Measurements from ENCODE around the gene XPO6. TPM values are rescaled to one million over a fixed set of nuclear protein-coding genes. Genes with fewer than 3 reads are reported as not detected.

The XPO6 gene
- total RNA-seq, 1 donor from 2014 or later, result 82.9 TPM

GRCh38 chr16:28145796-28146195 is 66.0 kb downstream of the XPO6 start:
- H3K4me1 Mint-ChIP-seq (ENCODE audit: low read depth), result no peaks in the 10 kb centered on the region
- no peak overlapping the region for H3K4me3 Mint-ChIP-seq (ENCODE audit: low read depth)
- TF ChIP-seq CTCF (IDR thresholded peaks at IDR 0.05; ENCODE audit: unreplicated experiment), result no peak
- no peak for DNase-seq (ENCODE audit: low spot score, unreplicated experiment)
- H3K36me3 Mint-ChIP-seq (ENCODE audit: insufficient read depth), result peaks cover 17% of the 10 kb centered on the region
- H3K27ac Mint-ChIP-seq, result no peak overlapping the region
- H3K27me3 Mint-ChIP-seq, result no peaks in the 10 kb centered on the region
- no peaks in the 10 kb centered on the region for H3K9me3 Mint-ChIP-seq (ENCODE audit: low read depth)

- TF ChIP-seq CTCF (IDR thresholded peaks at IDR 0.05; ENCODE audit: unreplicated experiment), result no peak
- H3K27me3 Mint-ChIP-seq, result no peaks in the 10 kb centered on the region
- no peak for DNase-seq (ENCODE audit: low spot score, unreplicated experiment)
- H3K27ac Mint-ChIP-seq, result peak overlapping the region; percentile 46
- H3K4me1 Mint-ChIP-seq (ENCODE audit: low read depth), result no peaks in the 10 kb centered on the region
- no peak overlapping the region for H3K4me3 Mint-ChIP-seq (ENCODE audit: low read depth)
- H3K9me3 Mint-ChIP-seq (ENCODE audit: low read depth), result no peaks in the 10 kb centered on the region
- H3K36me3 Mint-ChIP-seq (ENCODE audit: insufficient read depth), result peaks cover 11% of the 10 kb centered on the region
Measured at GRCh38 chr16:28140788-28141618, 70.8 kb downstream of the XPO6 start.

- Mint-ChIP-seq H3K27me3 (no peaks in the 10 kb centered on the region), H3K36me3 (ENCODE audit: insufficient read depth) (peaks cover 13% of the 10 kb centered on the region), H3K27ac (no peak overlapping the region), H3K4me3 (ENCODE audit: low read depth) (no peak overlapping the region), H3K9me3 (ENCODE audit: low read depth) (no peaks in the 10 kb centered on the region), H3K4me1 (ENCODE audit: low read depth) (no peaks in the 10 kb centered on the region)
- no peak for TF ChIP-seq CTCF (IDR thresholded peaks at IDR 0.05; ENCODE audit: unreplicated experiment)
- DNase-seq (ENCODE audit: low spot score, unreplicated experiment), result no peak
Measured at GRCh38 chr16:28139530-28139929, 72.2 kb downstream of the XPO6 start.

GRCh38 chr16:28136751-28137434 is 74.9 kb downstream of the XPO6 start:
- Mint-ChIP-seq H3K27ac (no peak overlapping the region), H3K4me1 (ENCODE audit: low read depth) (no peaks in the 10 kb centered on the region), H3K4me3 (ENCODE audit: low read depth) (no peak overlapping the region), H3K36me3 (ENCODE audit: insufficient read depth) (peaks cover 14% of the 10 kb centered on the region), H3K9me3 (ENCODE audit: low read depth) (no peaks in the 10 kb centered on the region), H3K27me3 (no peaks in the 10 kb centered on the region)
- DNase-seq (ENCODE audit: low spot score, unreplicated experiment), result no peak
- no peak for TF ChIP-seq CTCF (IDR thresholded peaks at IDR 0.05; ENCODE audit: unreplicated experiment)

- no peaks in the 10 kb centered on the region for H3K4me1 Mint-ChIP-seq (ENCODE audit: low read depth)
- H3K27ac Mint-ChIP-seq, result no peak overlapping the region
- no peak for DNase-seq (ENCODE audit: low spot score, unreplicated experiment)
- peaks cover 6% of the 10 kb centered on the region for H3K36me3 Mint-ChIP-seq (ENCODE audit: insufficient read depth)
- no peaks in the 10 kb centered on the region for H3K9me3 Mint-ChIP-seq (ENCODE audit: low read depth)
- TF ChIP-seq CTCF (IDR thresholded peaks at IDR 0.05; ENCODE audit: unreplicated experiment), result no peak
- H3K4me3 Mint-ChIP-seq (ENCODE audit: low read depth), result no peak overlapping the region
- H3K27me3 Mint-ChIP-seq, result no peaks in the 10 kb centered on the region
Measured at GRCh38 chr16:28133666-28134065, 78.1 kb downstream of the XPO6 start.
